Breast epithelium (tissue), 3 donors: ENCODE results near the gene HLA-DMB.

Experiments
- CTCF ChIP-seq, 3 donors: fragments of 450-650 bp; IDR thresholded peaks; one replicate each; pipeline ENCODE4 v1.5.1; 2016 to 2017; ENCODE audit warnings: antibody characterized with exemption in 3 of 3, mild to moderate bottlenecking in 3 of 3, moderate library complexity in 3 of 3
- POLR2A ChIP-seq: fragments of 450-650 bp; IDR thresholded peaks from one replicate; pipeline ENCODE4 v1.6.1; 2016; ENCODE audit warnings: antibody characterized with exemption, mild to moderate bottlenecking, moderate library complexity

- no peak for TF ChIP-seq POLR2A
- TF ChIP-seq CTCF (IDR thresholded peaks at IDR 0.05), result no peak
Measured at GRCh38 chr6:32975886-32976285, 35.1 kb upstream of the HLA-DMB start.
